SK-N-SH (cell line): ENCODE measurements around the gene METTL15. TPM values are rescaled to one million over a fixed set of nuclear protein-coding genes. Genes with fewer than 3 reads are reported as not detected.
A peak's percentile ranks its signal among the peaks of the same experiment; 100 is the strongest.

Experiments
- CTCF ChIA-PET: fragments of 300-600, 350-600 bp; formaldehyde crosslinking; extraction: SDS; loops from one replicate; lab custom pipeline; 2021; lab: Yijun Ruan, JAX
- POLR2A ChIA-PET: fragments of 350-600 bp; sonication (Branson Sonifier 250); formaldehyde crosslinking; extraction: SDS; loops from one replicate; lab custom pipeline; 2020; ENCODE audit warnings: antibody characterized with exemption, inconsistent platforms; lab: Yijun Ruan, JAX
- DNase-seq: peaks from one replicate; pipeline ENCODE4 v3.0.0; 2012
- H2AFZ ChIP-seq: fragments of 200-600 bp; sonication (generic); 2 replicates; pipeline ENCODE4 v1.8.1; 2016; ENCODE audit warnings: antibody characterized with exemption, mild to moderate bottlenecking, low read depth
- H3F3A ChIP-seq: fragments of 200-600 bp; sonication (generic); replicated peaks from 2 replicates; pipeline ENCODE3; 2016; ENCODE audit warnings: antibody characterized with exemption, mild to moderate bottlenecking; ENCODE audit not compliant: insufficient read depth
- H3K27ac ChIP-seq, 2 experiments: fragments of 200-500 bp in 1 of 2; fragments of 200-600 bp in 1 of 2; sonication (Bioruptor generic) in 1 of 2; sonication (generic), shearing (Covaris generic) in 1 of 2; 2 replicates each; pipeline versions ENCODE4 v1.5.1 to v1.6.1; 2014 to 2016; ENCODE audit warnings: low read depth in 2 of 2, inconsistent platforms in 1 of 2, low read length in 1 of 2, mild to moderate bottlenecking in 1 of 2, mixed read lengths in 1 of 2
- H3K27me3 ChIP-seq: fragments of 200-600 bp; sonication (generic), shearing (Covaris generic); 2 replicates; pipeline ENCODE4 v1.6.1; 2016; ENCODE audit warnings: mixed run types; ENCODE audit not compliant: insufficient read depth
- H3K36me3 ChIP-seq, 2 experiments: fragments of 200-500 bp in 1 of 2; fragments of 200-600 bp in 1 of 2; sonication (Bioruptor generic) in 1 of 2; sonication (generic) in 1 of 2; replicated peaks in 1 of 2; 2 replicates each; pipeline versions ENCODE3 to v1.5.1; 2014 to 2016; ENCODE audit warnings: low read length in 1 of 2, mild to moderate bottlenecking in 1 of 2; ENCODE audit not compliant: insufficient read depth in 2 of 2, control insufficient read depth in 1 of 2
- H3K4me1 ChIP-seq, 2 experiments: fragments of 200-500 bp in 1 of 2; fragments of 200-600 bp in 1 of 2; sonication (Bioruptor generic) in 1 of 2; sonication (generic), shearing (Covaris generic) in 1 of 2; 2 replicates each; pipeline versions ENCODE4 v1.5.1 to v1.6.1; 2014 to 2016; ENCODE audit warnings: low read depth in 1 of 2, low read length in 1 of 2, mixed run types in 1 of 2; ENCODE audit not compliant: insufficient read depth in 2 of 2, control insufficient read depth in 1 of 2
- H3K4me2 ChIP-seq: fragments of 200-600 bp; sonication (generic), shearing (Covaris generic); 2 replicates; pipeline ENCODE4 v1.6.1; 2017; ENCODE audit warnings: mixed run types
- H3K4me3 ChIP-seq, 2 experiments: fragments of 200-500 bp in 1 of 2; fragments of 200-600 bp in 1 of 2; sonication (Bioruptor generic) in 1 of 2; sonication (generic), shearing (Covaris generic) in 1 of 2; 2 replicates each; pipeline versions ENCODE4 v1.5.1 to v1.8.1; 2014 to 2016; ENCODE audit warnings: low read depth in 2 of 2, inconsistent platforms in 1 of 2, low read length in 1 of 2, mild to moderate bottlenecking in 1 of 2, mixed read lengths in 1 of 2, moderate library complexity in 1 of 2
- H3K79me2 ChIP-seq: fragments of 200-600 bp; sonication (generic); 2 replicates; pipeline ENCODE4 v1.8.1; 2017; ENCODE audit warnings: mild to moderate bottlenecking; ENCODE audit not compliant: insufficient read depth
- H3K9ac ChIP-seq: fragments of 200-600 bp; sonication (generic); 2 replicates; pipeline ENCODE4 v1.6.1; 2017; ENCODE audit warnings: mixed run types
- H3K9me2 ChIP-seq: fragments of 200-600 bp; sonication (generic); 2 replicates; pipeline ENCODE4 v1.6.1; 2017; ENCODE audit warnings: mixed run types
- H3K9me3 ChIP-seq: fragments of 200-600 bp; sonication (generic); 2 replicates; pipeline ENCODE4 v1.6.1; 2017; ENCODE audit warnings: mixed run types, mild to moderate bottlenecking, moderate library complexity
- H4K20me1 ChIP-seq: fragments of 200-600 bp; sonication (generic); 2 replicates; pipeline ENCODE4 v1.6.1; 2017; ENCODE audit warnings: mild to moderate bottlenecking, mixed run types; ENCODE audit not compliant: insufficient read depth
- CHD2 ChIP-seq: fragments of 150-350 bp; IDR thresholded peaks from 2 replicates; pipeline ENCODE4 v1.6.1; 2018; ENCODE audit warnings: low read length; ENCODE audit not compliant: partially characterized antibody
- ELF1 ChIP-seq: IDR thresholded peaks from 2 replicates; pipeline ENCODE4 v1.4.0; 2012
- EZH2phosphoT487 ChIP-seq: fragments of 200-600 bp; sonication (generic); IDR thresholded peaks from 2 replicates; pipeline ENCODE4 v1.6.1; 2017; ENCODE audit warnings: low read depth, mixed run types, mild to moderate bottlenecking, antibody characterized with exemption, moderate library complexity, borderline replicate concordance
- FOXJ3 ChIP-seq: sonication (generic); formaldehyde crosslinking; IDR thresholded peaks from 2 replicates; pipeline ENCODE4 v1.5.1; 2020; ENCODE audit warnings: mild to moderate bottlenecking, missing genetic modification reagents
- JUND ChIP-seq: IDR thresholded peaks from 2 replicates; pipeline ENCODE4 v1.4.0; 2012
- MXI1 ChIP-seq: IDR thresholded peaks from 2 replicates; pipeline ENCODE4 v1.6.1; 2012; ENCODE audit warnings: mild to moderate bottlenecking, low read depth, low read length, improper control_type of control experiment
- NFIC ChIP-seq: IDR thresholded peaks from 2 replicates; pipeline ENCODE4 v1.4.0; 2012; ENCODE audit warnings: borderline replicate concordance
- NRF1 ChIP-seq: IDR thresholded peaks from 2 replicates; pipeline ENCODE4 v1.6.1; 2012; ENCODE audit warnings: low read depth, mild to moderate bottlenecking, low read length
- POLR2AphosphoS5 ChIP-seq: IDR thresholded peaks from 2 replicates; pipeline ENCODE4 v1.6.1; 2012; ENCODE audit warnings: low read depth, low read length
- RAD21 ChIP-seq: IDR thresholded peaks from 2 replicates; pipeline ENCODE4 v1.6.1; 2012; ENCODE audit warnings: mild to moderate bottlenecking, low read length
- RCOR1 ChIP-seq: fragments of 150-350 bp; IDR thresholded peaks from 2 replicates; pipeline ENCODE4 v1.6.1; 2017; ENCODE audit warnings: antibody characterized with exemption, low read length
- RFX5 ChIP-seq: IDR thresholded peaks from 2 replicates; pipeline ENCODE4 v1.6.1; 2012; ENCODE audit warnings: mild to moderate bottlenecking, improper control_type of control experiment, low read length
- RXRA ChIP-seq: IDR thresholded peaks from 2 replicates; pipeline ENCODE4 v1.4.0; 2012; ENCODE audit warnings: low read depth, mild to moderate bottlenecking, borderline replicate concordance
- TAF1 ChIP-seq: IDR thresholded peaks from 2 replicates; pipeline ENCODE4 v1.6.1; 2012; ENCODE audit warnings: low read depth, mild to moderate bottlenecking, low read length, moderate library complexity, borderline replicate concordance
- YY1 ChIP-seq: IDR thresholded peaks from 2 replicates; pipeline ENCODE4 v1.4.0; 2012; ENCODE audit warnings: low read depth, mild to moderate bottlenecking
- WGBS: methylation state at CpG from one replicate; pipeline ENCODE4 v1.1.6; 2017; ENCODE audit warnings: low lambda C conversion rate; 5-methylcytosine and 5-hydroxymethylcytosine counted together
- polyA plus RNA-seq, 3 experiments: library from polyadenylated mRNA; depleted of rRNA; stranded (reverse); fragments of >200 nt; gene quantifications; 2 replicates each; pipeline ENCODE4 v1.2.3, GENCODE V29; 2012
- TF ChIP-seq, protein P1 (sequence below): IDR thresholded peaks from 2 replicates; pipeline ENCODE4 v1.4.0; 2012; ENCODE audit warnings: low read depth, borderline replicate concordance
- TF ChIP-seq, protein P2 (sequence below): fragments of 150-350 bp; IDR thresholded peaks from 2 replicates; pipeline ENCODE4 v1.6.1; 2017; ENCODE audit warnings: antibody characterized with exemption, low read length, low read depth, borderline replicate concordance
- TF ChIP-seq, protein P3 (sequence below): IDR thresholded peaks from 2 replicates; pipeline ENCODE4 v1.4.0; 2012; ENCODE audit warnings: low read depth
- TF ChIP-seq, protein P4 (sequence below): IDR thresholded peaks from 2 replicates; pipeline ENCODE4 v1.6.1; 2012; ENCODE audit warnings: mild to moderate bottlenecking, low read depth, low read length, moderate library complexity
- TF ChIP-seq, protein P5 (sequence below): IDR thresholded peaks from 2 replicates; pipeline ENCODE4 v1.4.0; 2012; ENCODE audit warnings: low read depth, borderline replicate concordance

Gene METTL15
- polyA plus RNA-seq, 1 of the 3 experiments (the other 2 are of a cell fraction): 4.7 TPM

DNA sequence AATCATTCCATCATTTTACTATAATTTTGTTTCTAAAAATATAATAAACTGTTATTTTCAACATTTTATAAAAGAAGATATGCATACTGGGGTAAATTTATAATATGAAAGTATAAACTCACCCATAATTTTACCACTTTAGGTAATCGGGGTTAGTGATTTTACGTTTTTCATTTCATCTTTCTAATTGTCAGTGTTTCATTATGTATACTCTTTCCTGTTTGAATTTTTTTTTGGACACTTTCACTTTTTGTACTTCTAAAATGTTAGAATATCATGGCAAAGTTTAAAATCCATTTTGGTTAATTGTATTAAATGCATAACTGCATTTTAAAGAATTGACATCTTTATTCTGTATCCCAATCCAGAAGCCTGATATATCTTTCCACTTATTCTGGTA, 115.8 kb downstream of the METTL15 start:
- no peaks in the 10 kb centered on the region for H3K27me3 ChIP-seq
- no peaks in the 10 kb centered on the region for H3K9me3 ChIP-seq
- H3F3A ChIP-seq: peaks cover 19% of the 10 kb centered on the region
- no peak overlapping the region for H3K27ac ChIP-seq
- no peak for DNase-seq
- no peaks in the 10 kb centered on the region for H3K9me2 ChIP-seq
- no peak overlapping the region for H3K4me3 ChIP-seq
- WGBS: 99% methylated on average over 2 of the region's 2 CpGs
- peaks cover 0 to 12% of the 10 kb centered on the region in 2 experiments; a peak in 2 of 4 replicates for H3K4me1 ChIP-seq
- H3K36me3 ChIP-seq: no peaks in the 10 kb centered on the region
- no peak overlapping the region for H3K4me2 ChIP-seq
- TF ChIP-seq RCOR1: no peak
- CTCF ChIA-PET: no interaction called here
- no peaks in the 10 kb centered on the region for H4K20me1 ChIP-seq
- no peak overlapping the region for H3K9ac ChIP-seq
- POLR2A ChIA-PET: no interaction called here
- H3K79me2 ChIP-seq: peaks cover 19% of the 10 kb centered on the region
- no peak overlapping the region for H2AFZ ChIP-seq

DNA sequence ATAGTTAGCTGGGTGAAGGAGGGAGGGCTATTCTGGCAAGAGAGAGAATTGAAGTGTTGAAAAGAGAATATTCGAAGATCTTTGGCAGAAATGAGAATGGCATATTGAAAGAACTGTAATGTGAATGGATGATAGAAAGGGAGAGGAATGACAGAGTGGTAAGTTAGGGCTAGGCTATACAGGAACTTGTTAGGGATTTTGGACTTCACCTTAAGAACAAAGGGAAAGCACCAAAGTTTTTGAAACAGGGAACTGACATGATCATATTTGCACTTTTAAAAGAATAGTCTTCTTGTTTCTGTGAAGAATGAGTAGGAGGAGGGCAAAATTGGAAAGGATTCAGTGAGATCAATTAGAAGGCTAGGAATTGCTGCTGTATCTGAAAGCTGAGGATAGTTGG, 119.3 kb downstream of the METTL15 start:
- Histone ChIP-seq H4K20me1 (no peaks in the 10 kb centered on the region), H3K27ac (peak overlapping the region in 1 of 2 experiments; percentile 72; a peak in 2 of 4 replicates), H3K4me3 (no peak overlapping the region)
- DNase-seq: no peak
- TF ChIP-seq RAD21 (no peak), RFX5 (no peak), YY1 (no peak), JUND (no peak), MXI1 (no peak), POLR2AphosphoS5 (no peak), NRF1 (no peak), ELF1 (no peak), FOXJ3 (CRISPR knock-in tag) (no peak), TAF1 (no peak), EZH2phosphoT487 (no peak), RXRA (no peak), RCOR1 (no peak), CHD2 (no peak), NFIC (no peak)
- TF ChIP-seq, protein P1, sequence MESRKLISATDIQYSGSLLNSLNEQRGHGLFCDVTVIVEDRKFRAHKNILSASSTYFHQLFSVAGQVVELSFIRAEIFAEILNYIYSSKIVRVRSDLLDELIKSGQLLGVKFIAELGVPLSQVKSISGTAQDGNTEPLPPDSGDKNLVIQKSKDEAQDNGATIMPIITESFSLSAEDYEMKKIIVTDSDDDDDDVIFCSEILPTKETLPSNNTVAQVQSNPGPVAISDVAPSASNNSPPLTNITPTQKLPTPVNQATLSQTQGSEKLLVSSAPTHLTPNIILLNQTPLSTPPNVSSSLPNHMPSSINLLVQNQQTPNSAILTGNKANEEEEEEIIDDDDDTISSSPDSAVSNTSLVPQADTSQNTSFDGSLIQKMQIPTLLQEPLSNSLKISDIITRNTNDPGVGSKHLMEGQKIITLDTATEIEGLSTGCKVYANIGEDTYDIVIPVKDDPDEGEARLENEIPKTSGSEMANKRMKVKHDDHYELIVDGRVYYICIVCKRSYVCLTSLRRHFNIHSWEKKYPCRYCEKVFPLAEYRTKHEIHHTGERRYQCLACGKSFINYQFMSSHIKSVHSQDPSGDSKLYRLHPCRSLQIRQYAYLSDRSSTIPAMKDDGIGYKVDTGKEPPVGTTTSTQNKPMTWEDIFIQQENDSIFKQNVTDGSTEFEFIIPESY: no peak
- TF ChIP-seq, protein P2, sequence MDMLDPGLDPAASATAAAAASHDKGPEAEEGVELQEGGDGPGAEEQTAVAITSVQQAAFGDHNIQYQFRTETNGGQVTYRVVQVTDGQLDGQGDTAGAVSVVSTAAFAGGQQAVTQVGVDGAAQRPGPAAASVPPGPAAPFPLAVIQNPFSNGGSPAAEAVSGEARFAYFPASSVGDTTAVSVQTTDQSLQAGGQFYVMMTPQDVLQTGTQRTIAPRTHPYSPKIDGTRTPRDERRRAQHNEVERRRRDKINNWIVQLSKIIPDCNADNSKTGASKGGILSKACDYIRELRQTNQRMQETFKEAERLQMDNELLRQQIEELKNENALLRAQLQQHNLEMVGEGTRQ: no peak
- TF ChIP-seq, protein P3, sequence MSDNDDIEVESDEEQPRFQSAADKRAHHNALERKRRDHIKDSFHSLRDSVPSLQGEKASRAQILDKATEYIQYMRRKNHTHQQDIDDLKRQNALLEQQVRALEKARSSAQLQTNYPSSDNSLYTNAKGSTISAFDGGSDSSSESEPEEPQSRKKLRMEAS: no peak
- TF ChIP-seq, protein P4, sequence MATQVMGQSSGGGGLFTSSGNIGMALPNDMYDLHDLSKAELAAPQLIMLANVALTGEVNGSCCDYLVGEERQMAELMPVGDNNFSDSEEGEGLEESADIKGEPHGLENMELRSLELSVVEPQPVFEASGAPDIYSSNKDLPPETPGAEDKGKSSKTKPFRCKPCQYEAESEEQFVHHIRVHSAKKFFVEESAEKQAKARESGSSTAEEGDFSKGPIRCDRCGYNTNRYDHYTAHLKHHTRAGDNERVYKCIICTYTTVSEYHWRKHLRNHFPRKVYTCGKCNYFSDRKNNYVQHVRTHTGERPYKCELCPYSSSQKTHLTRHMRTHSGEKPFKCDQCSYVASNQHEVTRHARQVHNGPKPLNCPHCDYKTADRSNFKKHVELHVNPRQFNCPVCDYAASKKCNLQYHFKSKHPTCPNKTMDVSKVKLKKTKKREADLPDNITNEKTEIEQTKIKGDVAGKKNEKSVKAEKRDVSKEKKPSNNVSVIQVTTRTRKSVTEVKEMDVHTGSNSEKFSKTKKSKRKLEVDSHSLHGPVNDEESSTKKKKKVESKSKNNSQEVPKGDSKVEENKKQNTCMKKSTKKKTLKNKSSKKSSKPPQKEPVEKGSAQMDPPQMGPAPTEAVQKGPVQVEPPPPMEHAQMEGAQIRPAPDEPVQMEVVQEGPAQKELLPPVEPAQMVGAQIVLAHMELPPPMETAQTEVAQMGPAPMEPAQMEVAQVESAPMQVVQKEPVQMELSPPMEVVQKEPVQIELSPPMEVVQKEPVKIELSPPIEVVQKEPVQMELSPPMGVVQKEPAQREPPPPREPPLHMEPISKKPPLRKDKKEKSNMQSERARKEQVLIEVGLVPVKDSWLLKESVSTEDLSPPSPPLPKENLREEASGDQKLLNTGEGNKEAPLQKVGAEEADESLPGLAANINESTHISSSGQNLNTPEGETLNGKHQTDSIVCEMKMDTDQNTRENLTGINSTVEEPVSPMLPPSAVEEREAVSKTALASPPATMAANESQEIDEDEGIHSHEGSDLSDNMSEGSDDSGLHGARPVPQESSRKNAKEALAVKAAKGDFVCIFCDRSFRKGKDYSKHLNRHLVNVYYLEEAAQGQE: no peak
- TF ChIP-seq, protein P5, sequence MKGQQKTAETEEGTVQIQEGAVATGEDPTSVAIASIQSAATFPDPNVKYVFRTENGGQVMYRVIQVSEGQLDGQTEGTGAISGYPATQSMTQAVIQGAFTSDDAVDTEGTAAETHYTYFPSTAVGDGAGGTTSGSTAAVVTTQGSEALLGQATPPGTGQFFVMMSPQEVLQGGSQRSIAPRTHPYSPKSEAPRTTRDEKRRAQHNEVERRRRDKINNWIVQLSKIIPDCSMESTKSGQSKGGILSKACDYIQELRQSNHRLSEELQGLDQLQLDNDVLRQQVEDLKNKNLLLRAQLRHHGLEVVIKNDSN: no peak
- TF ChIP-seq, all 33 proteins: peak for 0
- Histone ChIP-seq H3K9me3 (no peaks in the 10 kb centered on the region), H2AFZ (no peak overlapping the region), H3K4me2 (no peak overlapping the region; the same call in 1 of the 2 replicates), H3K27me3 (no peaks in the 10 kb centered on the region), H3K36me3 (no peaks in the 10 kb centered on the region), H3K79me2 (peaks cover 15% of the 10 kb centered on the region), H3K9me2 (no peaks in the 10 kb centered on the region; the same call in 1 of the 2 replicates), H3K9ac (peak overlapping the region; percentile 26; the same call in 1 of the 2 replicates), H3F3A (peaks cover 19% of the 10 kb centered on the region), H3K4me1 (peaks cover 0 to 12% of the 10 kb centered on the region in 2 experiments; a peak in 2 of 4 replicates)
- POLR2A ChIA-PET: no interaction called here
- CTCF ChIA-PET: no interaction called here
- WGBS: 94% methylated on average over 1 of the region's 1 CpG
